CD14-positive monocyte (primary cell): ENCODE measurements around the gene PRSS58. TPM values are rescaled to one million over a fixed set of nuclear protein-coding genes. Genes with fewer than 3 reads are reported as not detected.

ENCODE experiments used
- DNase-seq, 3 donors: peaks; one replicate each; pipeline ENCODE4 v3.0.0-alpha.2; 2011 to 2022
- H2AFZ ChIP-seq: 2 replicates; pipeline ENCODE4 v1.6.0; 2012; ENCODE audit warnings: mild to moderate bottlenecking, low read depth, low read length, inconsistent platforms; ENCODE audit not compliant: insufficient read depth, poor library complexity, severe bottlenecking
- H3K27ac ChIP-seq, 2 donors: 1 replicate in 1 of 2; 2 replicates in 1 of 2; pipeline ENCODE4 v1.5.1; 2012 to 2013; ENCODE audit warnings: low read length in 2 of 2, control low read depth in 1 of 2, inconsistent platforms in 1 of 2, low read depth in 1 of 2, mild to moderate bottlenecking in 1 of 2
- H3K27me3 ChIP-seq, 2 donors: one replicate each; pipeline versions ENCODE4 v1.6.0 to v1.6.1; 2011 to 2013; ENCODE audit warnings: low read length in 2 of 2; ENCODE audit not compliant: control insufficient read depth in 2 of 2, insufficient read depth in 2 of 2
- H3K36me3 ChIP-seq, 2 donors: replicated peaks in 1 of 2; 1 replicate in 1 of 2; 2 replicates in 1 of 2; pipeline versions ENCODE4 v1.5.1 to v1.6.1; 2012 to 2013; ENCODE audit warnings: low read length in 2 of 2, control low read depth in 1 of 2, inconsistent platforms in 1 of 2, mild to moderate bottlenecking in 1 of 2; ENCODE audit not compliant: insufficient read depth in 2 of 2, control insufficient read depth in 1 of 2
- H3K4me1 ChIP-seq, 2 donors: 1 replicate in 1 of 2; 2 replicates in 1 of 2; pipeline versions ENCODE4 v1.5.1 to v1.6.1; 2012 to 2013; ENCODE audit warnings: low read length in 2 of 2, control low read depth in 1 of 2, inconsistent platforms in 1 of 2, mild to moderate bottlenecking in 1 of 2, moderate library complexity in 1 of 2; ENCODE audit not compliant: insufficient read depth in 2 of 2, control insufficient read depth in 1 of 2
- H3K4me2 ChIP-seq: replicated peaks from 2 replicates; pipeline ENCODE3; 2012; ENCODE audit warnings: low read length, moderate library complexity, mild to moderate bottlenecking; ENCODE audit not compliant: poor library complexity, severe bottlenecking; ENCODE audit errors: extremely low read depth
- H3K4me3 ChIP-seq, 3 experiments: fragments of 200-600 bp in 1 of 3; sonication (generic) in 1 of 3; replicated peaks in 1 of 3; 1 replicate in 2 of 3; 2 replicates in 1 of 3; pipeline ENCODE4 v1.5.1; 2011 to 2013; ENCODE audit warnings: low read length in 3 of 3, mild to moderate bottlenecking in 3 of 3, control low read depth in 2 of 3, low read depth in 2 of 3, inconsistent platforms in 1 of 3, moderate library complexity in 1 of 3
- H3K79me2 ChIP-seq: 2 replicates; pipeline ENCODE4 v1.6.0; 2012; ENCODE audit warnings: mild to moderate bottlenecking, control low read depth, inconsistent platforms, low read length, moderate library complexity; ENCODE audit not compliant: insufficient read depth
- H3K9ac ChIP-seq: 2 replicates; pipeline ENCODE4 v1.6.0; 2017; ENCODE audit warnings: low read length, mild to moderate bottlenecking; ENCODE audit not compliant: insufficient read depth, poor library complexity, severe bottlenecking
- H3K9me3 ChIP-seq, 2 donors: replicated peaks in 1 of 2; 1 replicate in 1 of 2; 2 replicates in 1 of 2; pipeline versions ENCODE4 v1.5.1 to v1.6.1; 2012 to 2013; ENCODE audit warnings: low read length in 2 of 2, control low read depth in 1 of 2; ENCODE audit not compliant: control insufficient read depth in 1 of 2, insufficient read depth in 1 of 2
- H4K20me1 ChIP-seq: 2 replicates; pipeline ENCODE4 v1.6.0; 2012; ENCODE audit warnings: mild to moderate bottlenecking, low read length, control low read depth, moderate library complexity; ENCODE audit not compliant: insufficient read depth
- H3K27ac Mint-ChIP-seq, 7 donors: one replicate each; pipeline ENCODE4 v1.8.0; 2020; ENCODE audit warnings: mild to moderate bottlenecking in 7 of 7, mixed read lengths in 7 of 7, moderate library complexity in 6 of 7, inconsistent platforms in 2 of 7
- H3K27me3 Mint-ChIP-seq, 3 donors: one replicate each; pipeline ENCODE4 v1.8.0; 2021 to 2022; ENCODE audit warnings: low read depth in 3 of 3, mild to moderate bottlenecking in 3 of 3, mixed read lengths in 3 of 3, moderate library complexity in 3 of 3, inconsistent platforms in 1 of 3
- H3K36me3 Mint-ChIP-seq, 2 donors: one replicate each; pipeline ENCODE4 v1.8.0; 2020; ENCODE audit warnings: mixed read lengths in 2 of 2, inconsistent platforms in 1 of 2, mild to moderate bottlenecking in 1 of 2
- H3K4me1 Mint-ChIP-seq: one replicate; pipeline ENCODE4 v1.8.0; 2020; ENCODE audit warnings: mild to moderate bottlenecking, mixed read lengths
- H3K4me3 Mint-ChIP-seq, 2 donors: one replicate each; pipeline ENCODE4 v1.8.0; 2020; ENCODE audit warnings: mild to moderate bottlenecking in 2 of 2, mixed read lengths in 2 of 2, moderate library complexity in 1 of 2
- H3K9me3 Mint-ChIP-seq, 7 donors: one replicate each; pipeline ENCODE4 v1.8.0; 2020 to 2022; ENCODE audit warnings: mixed read lengths in 7 of 7, mild to moderate bottlenecking in 6 of 7, moderate library complexity in 6 of 7, inconsistent platforms in 2 of 7
- CTCF ChIP-seq: fragments of 200-600 bp; IDR thresholded peaks from one replicate; pipeline ENCODE4 v1.8.0; 2022; ENCODE audit warnings: antibody characterized with exemption, mild to moderate bottlenecking
- WGBS: methylation state at CpG from one replicate; pipeline ENCODE4 v1.1.5; 2013; ENCODE audit warnings: missing lambda C conversion rate; ENCODE audit not compliant: insufficient coverage; 5-methylcytosine and 5-hydroxymethylcytosine counted together
- intact Hi-C, 2 donors: fragments of 100-400 bp; cut with micrococcal nuclease; formaldehyde crosslinking; loops; one replicate each; pipeline versions ENCODE4 v1.15.0 to v1.15.1; 2023
- polyA plus RNA-seq, 3 donors: library from polyadenylated mRNA; depleted of rRNA in 1 of 3; unstranded in 2 of 3; stranded (reverse) in 1 of 3; fragments of 300-500 nt in 2 of 3; fragments of >200 nt in 1 of 3; fragmentation: Illumina TruSeq in 2 of 3; gene quantifications; 1 replicate in 2 of 3; 2 replicates in 1 of 3; pipeline ENCODE4 v1.2.3, GENCODE V29; 2012 to 2021

Gene PRSS58
- polyA plus RNA-seq, 3 donors, result not detected

GRCh38 chr7:142301299-142301698 lies 43.4 kb upstream of the PRSS58 start:
- peaks cover 33% of the 10 kb centered on the region for H3K4me1 Mint-ChIP-seq
- H3K27ac Mint-ChIP-seq, result peak overlapping the region in 2 of 7 donors; percentile 6 to 29
- DNase-seq, result no peak
- Histone ChIP-seq H3K36me3 (no peaks in the 10 kb centered on the region), H3K4me1 (peaks cover 11 to 12% of the 10 kb centered on the region in 2 donors), H3K4me3 (no peak overlapping the region), H3K9me3 (no peaks in the 10 kb centered on the region), H3K9ac (no peak overlapping the region), H3K27ac (no peak overlapping the region), H3K27me3 (no peaks in the 10 kb centered on the region), H3K4me2 (no peak overlapping the region), H3K79me2 (no peaks in the 10 kb centered on the region), H4K20me1 (no peaks in the 10 kb centered on the region), H2AFZ (peak overlapping the region; percentile 47)
- no peaks in the 10 kb centered on the region for H3K9me3 Mint-ChIP-seq
- intact Hi-C loops, result no loop called here
- 20% methylated on average over 1 of the region's 3 CpGs for WGBS
- peaks cover 0 to 2% (median 2%) of the 10 kb centered on the region in 3 donors for H3K27me3 Mint-ChIP-seq
- H3K36me3 Mint-ChIP-seq, result no peaks in the 10 kb centered on the region
- TF ChIP-seq CTCF, result no peak
- peak overlapping the region in 1 of 2 donors; percentile 40 for H3K4me3 Mint-ChIP-seq

GRCh38 chr7:142300689-142301088 lies 42.8 kb upstream of the PRSS58 start:
- H3K4me1 Mint-ChIP-seq, result peaks cover 35% of the 10 kb centered on the region
- intact Hi-C loops, result no loop called here
- no peaks in the 10 kb centered on the region for H3K36me3 ChIP-seq
- H3K4me3 Mint-ChIP-seq, result no peak overlapping the region
- H3K9me3 Mint-ChIP-seq, result no peaks in the 10 kb centered on the region
- H3K9me3 ChIP-seq, result no peaks in the 10 kb centered on the region
- H3K4me3 ChIP-seq, result no peak overlapping the region
- peak; percentile 48 for TF ChIP-seq CTCF
- H3K27ac ChIP-seq, result no peak overlapping the region
- H3K27me3 ChIP-seq, result no peaks in the 10 kb centered on the region
- WGBS, result 39% methylated on average over 3 of the region's 3 CpGs
- H3K9ac ChIP-seq, result no peak overlapping the region
- peak overlapping the region; percentile 47 for H2AFZ ChIP-seq
- no peaks in the 10 kb centered on the region for H3K36me3 Mint-ChIP-seq
- H3K79me2 ChIP-seq, result no peaks in the 10 kb centered on the region
- no peak for DNase-seq
- H3K4me1 ChIP-seq, result peaks cover 11 to 12% of the 10 kb centered on the region in 2 donors
- peak overlapping the region in 1 of 7 donors; percentile 29 for H3K27ac Mint-ChIP-seq
- peaks cover 0 to 2% (median 2%) of the 10 kb centered on the region in 3 donors for H3K27me3 Mint-ChIP-seq
- H3K4me2 ChIP-seq, result no peak overlapping the region
- H4K20me1 ChIP-seq, result no peaks in the 10 kb centered on the region
